SIG-M5 treated with dmso at 0.1 percent for 504 hours (cell line): ENCODE results near the gene PLGRKT.
"Not testable (repeated sequence)": the region's sequence is repeated elsewhere in the genome, so short reads cannot be mapped to it uniquely, and the experiment has no call there.

Source experiments
- DNase-seq: peaks from one replicate; lab custom pipeline; 2025; ENCODE audit not compliant: unreplicated experiment; lab: John Stamatoyannopoulos, UW

Gene PLGRKT

DNA sequence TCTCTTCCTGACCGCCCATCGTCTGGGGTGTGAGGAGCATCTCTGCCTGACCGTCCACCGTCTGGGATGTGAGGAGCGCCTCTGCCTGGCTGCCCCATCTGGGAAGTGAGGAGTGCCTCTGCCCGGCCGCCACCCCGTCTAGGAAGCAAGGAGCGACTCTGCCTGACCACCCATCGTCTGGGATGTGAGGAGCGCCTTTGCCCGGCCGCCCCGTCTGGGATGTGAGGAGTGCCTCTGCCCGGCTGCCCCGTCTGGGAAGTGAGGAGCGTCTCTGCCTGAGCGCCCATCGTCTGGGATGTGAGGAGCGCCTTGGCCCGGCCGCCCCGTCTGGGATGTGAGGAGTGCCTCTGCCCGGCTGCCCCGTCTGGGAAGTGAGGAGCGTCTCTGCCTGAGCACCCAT, 4.4 kb downstream of the PLGRKT start:
- not testable (repeated sequence) for DNase-seq

DNA sequence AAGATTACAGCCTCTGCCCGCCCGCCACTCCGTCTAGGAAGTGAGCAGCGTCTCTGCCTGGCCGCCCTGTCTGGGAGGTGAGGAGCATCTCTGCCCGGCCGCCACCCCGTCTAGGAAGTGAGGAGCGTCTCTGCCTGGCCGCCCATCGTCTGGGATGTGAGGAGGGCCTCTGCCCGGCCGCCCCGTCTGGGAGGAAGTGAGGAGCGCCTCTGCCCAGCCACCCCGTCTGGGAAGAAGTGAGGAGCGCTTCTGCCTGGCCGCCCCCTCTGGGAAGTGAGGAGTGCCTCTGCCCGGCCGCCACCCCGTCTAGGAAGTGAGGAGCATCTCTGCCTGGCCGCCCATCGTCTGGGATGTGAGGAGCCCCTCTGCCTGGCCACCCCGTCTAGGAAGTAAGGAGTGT, 4.8 kb downstream of the PLGRKT start:
- DNase-seq: not testable (repeated sequence)

DNA sequence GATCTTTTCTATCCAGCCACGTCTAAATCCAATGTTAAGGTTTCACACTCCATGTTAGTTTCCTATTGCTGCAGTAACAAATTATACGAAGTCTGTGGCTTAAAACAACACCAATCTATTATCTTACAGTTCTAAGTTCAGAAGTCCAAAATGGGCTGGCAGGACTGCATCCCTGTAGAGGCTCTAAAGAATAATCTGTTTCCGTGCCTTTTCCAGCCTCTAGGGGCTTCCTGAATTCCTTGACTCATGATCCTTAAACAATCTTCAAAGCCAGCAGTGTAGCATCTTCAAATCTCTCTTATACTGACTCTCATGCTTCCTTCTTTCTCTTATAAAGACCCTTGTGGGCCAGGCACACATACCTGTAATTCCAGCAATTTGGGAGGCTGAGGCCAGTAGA, 6.8 kb downstream of the PLGRKT start:
- DNase-seq: no peak

GRCh38 chr9:5429873-5430564, 7.7 kb downstream of the PLGRKT start:
- no peak for DNase-seq

DNA sequence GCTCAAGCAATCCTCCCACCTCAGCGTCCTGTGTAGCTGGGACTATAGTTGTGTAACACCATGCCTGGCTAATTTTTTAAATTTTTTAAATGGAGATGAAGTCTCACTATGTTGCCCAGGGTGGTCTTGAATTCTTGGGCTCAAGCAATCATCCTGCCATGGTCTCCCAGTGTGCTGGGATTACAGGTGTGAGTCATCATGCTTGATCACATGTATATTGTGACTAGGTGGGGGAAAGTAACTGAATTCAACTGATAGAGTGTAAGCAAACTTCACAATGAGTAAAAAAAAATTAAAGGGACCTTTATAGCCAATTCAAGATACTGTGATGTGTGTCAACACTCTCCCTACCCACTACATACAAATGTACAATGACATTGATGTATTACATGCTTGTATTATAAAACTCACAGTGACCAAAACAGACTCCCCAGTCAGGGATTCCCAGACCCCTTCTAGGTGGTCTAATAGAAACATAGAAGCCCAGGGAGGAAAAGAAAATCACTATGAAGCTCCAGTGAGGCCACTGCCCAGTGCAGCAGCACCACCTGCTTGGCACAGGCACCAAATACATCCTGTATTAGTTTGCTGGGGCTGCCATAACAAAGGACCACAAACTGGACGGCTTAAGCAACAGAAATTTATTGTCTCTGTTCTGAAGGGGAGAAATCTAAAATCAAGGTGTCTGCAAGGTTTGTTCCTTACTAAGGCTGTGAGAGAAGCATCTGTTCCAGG, 8.8 kb downstream of the PLGRKT start:
- no peak for DNase-seq

GRCh38 chr9:5428172-5428571, 9.6 kb downstream of the PLGRKT start:
- DNase-seq: no peak

- no peak for DNase-seq
Observed at GRCh38 chr9:5427005-5427404, 10.7 kb downstream of the PLGRKT start.

DNA sequence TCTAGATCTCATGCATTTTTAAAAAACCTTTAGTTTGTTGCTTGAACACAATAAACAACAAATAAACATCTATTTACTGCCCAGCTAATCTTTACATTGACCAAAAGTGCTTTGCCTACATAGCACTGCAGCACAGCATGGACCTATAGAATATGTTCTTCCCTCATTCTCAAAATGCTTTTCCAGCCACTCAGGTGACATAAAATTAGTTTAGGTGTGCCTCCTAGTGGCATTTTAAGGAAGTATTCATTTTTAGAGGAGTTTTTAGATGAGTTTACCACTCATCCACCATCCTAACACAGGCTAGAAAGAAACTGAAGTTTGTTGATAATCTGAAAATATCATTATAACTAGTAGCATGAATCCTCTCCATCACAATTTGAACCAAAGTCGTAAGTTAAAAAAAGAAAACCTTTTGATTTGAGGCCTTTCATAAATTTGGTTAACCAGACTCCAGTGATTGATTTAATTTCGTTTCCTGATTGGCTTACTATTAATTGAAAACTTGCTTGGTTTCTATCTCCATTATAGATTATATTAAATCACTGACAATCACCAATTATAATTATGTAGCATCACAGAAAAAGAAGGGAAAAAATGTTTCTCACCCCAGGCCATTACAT, 12.6 kb downstream of the PLGRKT start:
- no peak for DNase-seq

DNA sequence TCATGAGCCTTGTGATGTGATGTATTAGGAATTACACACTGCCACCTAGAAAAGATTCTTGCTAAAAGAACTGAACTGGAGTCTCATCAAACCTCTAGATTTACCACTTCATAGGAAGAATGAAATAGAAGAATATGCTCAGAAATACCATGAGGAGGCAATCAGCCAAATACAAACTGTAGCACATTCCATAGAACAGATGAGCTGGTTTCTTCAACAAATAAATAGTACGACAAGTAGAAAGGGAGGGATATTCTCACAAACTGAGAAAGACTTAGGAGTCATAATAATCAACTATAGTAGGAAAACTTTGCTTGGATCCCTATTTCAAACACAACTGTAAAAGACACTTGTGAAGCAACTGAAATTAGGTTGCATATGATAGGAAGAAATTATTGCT, 15.4 kb downstream of the PLGRKT start:
- no peak for DNase-seq

GRCh38 chr9:5421163-5421562, 16.6 kb downstream of the PLGRKT start:
- no peak for DNase-seq

- DNase-seq: no peak
Observed at GRCh38 chr9:5419987-5420386, 17.7 kb downstream of the PLGRKT start.

- no peak for DNase-seq
Observed at GRCh38 chr9:5418481-5418880, 19.2 kb downstream of the PLGRKT start.

DNA sequence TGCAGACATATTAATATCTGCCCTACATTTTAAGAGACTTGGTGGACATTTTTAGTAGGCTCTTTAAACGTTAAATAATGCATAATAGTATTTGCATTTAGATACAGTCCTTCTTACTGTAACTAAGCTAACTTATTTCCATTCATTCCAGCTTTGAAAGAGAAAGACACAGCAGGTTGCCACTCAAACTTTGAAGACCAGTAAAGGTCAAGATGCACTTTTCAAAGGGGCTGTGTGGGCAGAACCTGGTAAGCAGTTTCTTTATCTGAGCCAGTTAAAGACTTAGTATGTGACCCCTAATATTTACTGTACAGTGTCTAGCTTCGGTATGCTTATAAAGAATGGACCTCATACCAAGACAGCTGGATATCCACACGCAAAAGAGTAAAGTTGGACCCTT, 20.8 kb downstream of the PLGRKT start:
- no peak for DNase-seq

- DNase-seq: no peak
Observed at GRCh38 chr9:5408596-5408995, 29.1 kb downstream of the PLGRKT start.

DNA sequence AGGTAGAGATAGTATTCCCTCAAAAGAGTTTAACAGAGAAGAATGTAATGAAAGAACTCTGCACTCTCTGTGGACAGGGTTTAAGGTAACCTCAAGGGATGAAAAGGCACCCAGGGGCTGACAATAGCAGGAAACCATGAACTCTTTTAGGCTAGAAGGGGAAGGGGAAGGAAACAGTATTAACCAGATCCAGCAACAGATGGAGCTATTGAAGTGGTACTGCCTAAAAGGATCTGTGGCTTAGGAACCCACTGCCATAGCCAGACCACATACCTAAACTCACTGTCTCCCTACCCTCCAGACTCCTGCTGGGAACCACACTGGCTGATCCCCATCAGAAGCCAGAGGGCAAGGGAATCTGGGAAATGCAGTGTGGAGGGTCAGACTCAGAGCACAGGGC, 35.5 kb downstream of the PLGRKT start:
- DNase-seq: no peak

- not testable (repeated sequence) for DNase-seq
Observed at GRCh38 chr9:5397547-5397946, 40.2 kb downstream of the PLGRKT start.

DNA sequence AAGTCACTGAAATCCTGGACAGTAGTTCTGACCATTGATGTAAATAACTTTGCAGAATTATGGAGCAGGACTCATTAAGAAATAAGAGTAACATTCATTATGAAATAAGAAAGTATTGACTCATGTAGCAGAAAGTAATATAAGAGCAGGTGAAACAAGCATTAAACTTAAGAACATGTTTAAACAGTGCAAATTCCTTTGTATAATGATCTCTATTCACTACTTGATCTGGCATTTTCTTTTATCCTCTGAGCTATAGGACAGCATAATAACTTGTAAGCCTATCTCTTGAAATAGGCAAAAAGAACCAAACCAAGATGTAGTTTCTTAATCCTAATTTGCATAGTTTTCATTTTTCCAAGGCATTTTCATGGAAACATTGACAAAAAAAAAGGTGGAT, 42.3 kb downstream of the PLGRKT start:
- DNase-seq: no peak

GRCh38 chr9:5393976-5394375, 43.7 kb downstream of the PLGRKT start:
- not testable (repeated sequence) for DNase-seq

GRCh38 chr9:5393497-5393896, 44.2 kb downstream of the PLGRKT start:
- DNase-seq: no peak

DNA sequence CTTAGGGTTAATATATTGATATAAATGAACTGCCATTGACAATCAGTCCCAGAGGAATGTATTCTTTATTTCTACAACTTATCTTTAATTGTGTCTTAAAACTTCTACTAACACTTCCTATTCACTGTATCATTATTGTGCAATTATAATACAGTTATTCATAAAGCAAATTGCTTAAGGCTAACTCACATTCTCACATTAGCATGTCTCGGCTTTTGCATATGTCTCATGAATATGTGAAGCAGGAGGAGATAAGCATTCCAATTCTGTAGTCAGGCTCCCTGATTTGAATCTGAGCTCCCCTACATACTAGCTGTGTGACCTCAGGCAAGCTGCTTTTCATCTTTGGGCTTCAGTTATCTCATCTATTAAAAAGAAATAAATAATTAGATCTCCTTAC, 45.4 kb downstream of the PLGRKT start:
- no peak for DNase-seq

DNA sequence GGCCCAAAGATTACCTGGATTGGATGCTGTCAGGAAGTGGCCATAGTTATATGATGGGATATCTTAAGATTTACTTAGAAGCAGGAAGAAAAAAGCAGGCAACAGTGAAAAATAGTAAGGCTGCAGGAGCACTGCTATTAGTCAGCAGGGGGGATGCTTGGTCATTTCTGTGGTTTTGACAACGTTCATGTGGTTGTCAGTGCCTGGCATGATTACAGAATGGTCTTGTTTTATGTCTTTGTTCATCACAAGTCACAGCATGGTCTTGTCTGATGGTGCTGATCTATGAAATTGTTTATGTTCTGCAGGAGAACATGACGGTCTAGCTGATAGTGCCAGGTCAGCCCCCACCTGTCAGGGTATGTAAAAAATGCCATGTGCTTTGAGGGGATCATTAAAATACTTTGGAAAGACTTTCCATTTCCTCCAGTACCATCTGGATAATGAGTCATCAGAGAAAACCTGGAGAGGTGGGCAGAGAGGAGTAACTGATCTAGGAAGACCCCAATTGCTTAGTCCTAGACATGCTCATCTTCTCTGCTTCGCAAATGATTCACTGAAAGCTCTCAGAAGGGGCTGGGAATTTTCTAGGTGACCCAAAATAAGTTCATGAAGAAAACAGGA, 48.5 kb downstream of the PLGRKT start:
- peak; percentile 39 for DNase-seq
